Spleen (tissue), 7 donors: ENCODE measurements around the gene KLHL41.
"Not testable (repeated sequence)": the region's sequence is repeated elsewhere in the genome, so short reads cannot be mapped to it uniquely, and the experiment has no call there.

Source experiments
- CTCF ChIP-seq, 11 experiments: fragments of 200-600 bp in 7 of 11; fragments of 450-650 bp in 4 of 11; sonication (generic) in 4 of 11; IDR thresholded peaks in 8 of 11; conservative IDR thresholded peaks in 3 of 11; 1 replicate in 7 of 11; 2 replicates in 4 of 11; pipeline versions ENCODE4 v1.4.0 to v1.8.0; 2016 to 2021; ENCODE audit warnings: antibody characterized with exemption in 11 of 11, inconsistent platforms in 4 of 11, mild to moderate bottlenecking in 1 of 11
- POLR2A ChIP-seq, 3 donors: fragments of 450-650 bp; IDR thresholded peaks; one replicate each; pipeline ENCODE4 v1.5.1; 2017; ENCODE audit warnings: antibody characterized with exemption in 3 of 3, mild to moderate bottlenecking in 1 of 3
- donor health status: DM: no; HTN: no; CAD: no; lungs with moderate emphysema.
- donor health status: DM: no; HTN: no; CAD: no.
- donor health status: DM: no; HTN: no; CAD: no.

DNA sequence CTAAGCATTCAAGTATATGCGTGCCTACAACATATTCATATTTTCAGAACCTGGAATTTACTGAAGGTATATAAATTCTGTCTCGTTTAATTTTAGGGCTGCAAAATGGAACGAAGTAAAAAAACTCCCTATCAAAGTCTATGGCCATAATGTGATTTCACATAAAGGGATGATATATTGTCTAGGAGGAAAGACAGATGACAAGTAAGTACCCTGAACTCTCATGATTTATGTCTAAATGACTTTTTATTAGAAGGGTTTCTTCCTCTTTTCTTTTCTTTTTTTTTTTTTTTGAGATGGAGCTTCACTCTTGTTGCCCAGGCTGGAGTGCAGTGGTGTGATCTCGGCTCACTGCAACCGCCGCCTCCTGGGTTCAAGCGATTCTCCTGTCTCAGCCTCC is 5.3 kb downstream of the KLHL41 start:
- not testable (repeated sequence) for TF ChIP-seq CTCF (IDR thresholded peaks at IDR 0.05 in 8 of 11, conservative IDR thresholded peaks at IDR 0.05 in 3 of 11); POLR2A (IDR thresholded peaks at IDR 0.05)
